NB4 (cell line): Measurements from ENCODE around the gene SPACA7.

Experiments used
- MYC ChIP-seq: IDR thresholded peaks from 2 replicates; pipeline ENCODE4 v1.6.1; 2011; ENCODE audit warnings: low read depth, low read length
- POLR2A ChIP-seq: IDR thresholded peaks from 2 replicates; pipeline ENCODE4 v1.6.1; 2011; ENCODE audit warnings: mild to moderate bottlenecking; ENCODE audit not compliant: insufficient read length; ENCODE audit errors: extremely low read depth
- TF ChIP-seq, protein P1 (sequence below): IDR thresholded peaks from one replicate; pipeline ENCODE4 v1.5.1; 2012; ENCODE audit warnings: low read depth, low read length
- TF ChIP-seq, protein P2 (sequence below): IDR thresholded peaks from 2 replicates; pipeline ENCODE4 v1.6.1; 2011; ENCODE audit warnings: low read depth, low read length

DNA sequence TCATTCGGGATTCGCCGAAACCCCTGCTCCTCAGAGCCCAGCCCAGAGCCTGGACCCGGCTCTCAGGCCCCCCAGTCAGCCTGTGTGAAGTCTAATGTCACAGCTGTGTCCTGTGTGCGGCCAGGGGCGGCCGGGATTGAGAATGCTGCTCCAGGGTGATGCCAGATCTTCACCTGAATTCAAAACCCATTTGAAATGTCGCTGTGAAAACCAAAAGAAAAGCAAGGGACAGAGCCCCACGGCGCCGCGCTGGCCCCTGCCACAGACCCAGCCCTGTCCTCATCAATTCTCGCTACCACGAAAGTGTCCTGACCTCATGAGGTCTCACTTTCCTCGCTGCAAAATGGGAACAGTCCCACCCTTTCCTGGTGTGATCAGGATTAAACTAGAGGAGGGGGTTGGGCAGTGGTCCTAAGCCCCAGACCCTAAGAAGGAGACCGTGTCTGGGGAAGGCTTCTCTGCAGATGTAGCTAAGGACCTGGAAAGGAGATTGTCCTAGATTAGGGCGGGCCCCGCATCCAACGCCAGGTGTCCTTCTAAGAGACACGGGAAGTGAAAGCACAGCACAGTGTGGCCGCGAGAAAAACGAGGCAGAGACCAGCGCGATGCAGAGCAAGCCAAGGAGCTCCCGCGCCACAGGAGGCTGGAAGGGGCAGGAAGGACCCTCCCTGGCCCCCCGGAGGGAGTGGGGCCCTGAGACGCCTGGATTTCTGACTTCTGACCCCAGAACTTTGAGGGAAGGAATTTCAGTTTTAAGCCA lies 34.0 kb upstream of the SPACA7 start:
- TF ChIP-seq, protein P1, sequence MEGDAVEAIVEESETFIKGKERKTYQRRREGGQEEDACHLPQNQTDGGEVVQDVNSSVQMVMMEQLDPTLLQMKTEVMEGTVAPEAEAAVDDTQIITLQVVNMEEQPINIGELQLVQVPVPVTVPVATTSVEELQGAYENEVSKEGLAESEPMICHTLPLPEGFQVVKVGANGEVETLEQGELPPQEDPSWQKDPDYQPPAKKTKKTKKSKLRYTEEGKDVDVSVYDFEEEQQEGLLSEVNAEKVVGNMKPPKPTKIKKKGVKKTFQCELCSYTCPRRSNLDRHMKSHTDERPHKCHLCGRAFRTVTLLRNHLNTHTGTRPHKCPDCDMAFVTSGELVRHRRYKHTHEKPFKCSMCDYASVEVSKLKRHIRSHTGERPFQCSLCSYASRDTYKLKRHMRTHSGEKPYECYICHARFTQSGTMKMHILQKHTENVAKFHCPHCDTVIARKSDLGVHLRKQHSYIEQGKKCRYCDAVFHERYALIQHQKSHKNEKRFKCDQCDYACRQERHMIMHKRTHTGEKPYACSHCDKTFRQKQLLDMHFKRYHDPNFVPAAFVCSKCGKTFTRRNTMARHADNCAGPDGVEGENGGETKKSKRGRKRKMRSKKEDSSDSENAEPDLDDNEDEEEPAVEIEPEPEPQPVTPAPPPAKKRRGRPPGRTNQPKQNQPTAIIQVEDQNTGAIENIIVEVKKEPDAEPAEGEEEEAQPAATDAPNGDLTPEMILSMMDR: no peak
- TF ChIP-seq POLR2A (no peak), MYC (no peak)
- TF ChIP-seq, protein P2, sequence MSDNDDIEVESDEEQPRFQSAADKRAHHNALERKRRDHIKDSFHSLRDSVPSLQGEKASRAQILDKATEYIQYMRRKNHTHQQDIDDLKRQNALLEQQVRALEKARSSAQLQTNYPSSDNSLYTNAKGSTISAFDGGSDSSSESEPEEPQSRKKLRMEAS: no peak
